ENCODE measurements around the gene GGT7. TPM values are rescaled to one million over a fixed set of nuclear protein-coding genes. Genes with fewer than 3 reads are reported as not detected.
A peak's percentile ranks its signal among the peaks of the same experiment; 100 is the strongest.

The GGT7 gene
- total RNA-seq, 1 donor from 2014 or later = 14.8 TPM

DNA sequence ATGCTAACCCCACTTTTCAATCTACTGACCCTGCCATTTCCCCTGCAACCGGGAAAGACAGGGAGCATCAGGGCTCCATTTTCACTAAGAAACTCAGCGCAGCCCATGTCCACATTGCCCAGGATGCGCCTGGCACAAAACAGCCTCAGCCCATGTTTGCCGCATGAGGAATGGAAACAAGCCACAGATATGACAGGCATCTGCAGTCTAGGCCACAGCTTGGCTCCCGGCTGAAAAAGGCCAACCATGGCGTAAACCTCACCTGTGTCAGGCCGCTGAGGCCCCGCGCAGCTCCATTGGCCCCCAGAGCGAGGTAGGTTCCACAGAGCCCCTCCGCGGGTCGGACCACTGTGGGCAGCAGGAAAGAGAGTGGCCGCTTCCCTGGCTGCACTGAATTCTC, 21.7 kb downstream of the GGT7 start:
- Mint-ChIP-seq H3K27me3 (no peaks in the 10 kb centered on the region), H3K36me3 (ENCODE audit: low read depth) (peaks cover 7% of the 10 kb centered on the region), H3K4me1 (peaks cover 2% of the 10 kb centered on the region), H3K9me3 (no peaks in the 10 kb centered on the region), H3K27ac (no peak overlapping the region), H3K4me3 (no peak overlapping the region)
- no peak for DNase-seq
- intact Hi-C loops (cut with micrococcal nuclease) = no loop called here

DNA sequence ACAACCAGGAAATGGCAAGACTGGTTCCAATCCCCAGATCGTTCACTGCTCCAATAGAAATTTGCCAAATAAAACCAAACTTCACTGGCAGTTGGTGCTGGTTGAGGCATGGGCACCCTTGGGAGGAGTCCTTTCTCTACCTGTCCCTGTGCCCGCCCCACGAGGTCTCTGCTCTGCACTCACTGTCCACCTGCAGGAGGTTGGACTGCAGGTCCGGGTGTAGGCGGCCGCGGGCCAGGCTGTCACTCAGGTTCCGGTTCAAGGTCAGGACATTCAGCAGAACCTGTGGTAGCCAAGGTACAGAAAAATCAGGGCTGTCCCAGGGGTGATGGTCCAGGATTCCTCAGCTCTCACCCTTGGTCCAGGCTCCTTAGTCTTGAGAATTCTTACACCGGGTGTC, 22.9 kb downstream of the GGT7 start:
- H3K4me3 Mint-ChIP-seq = no peak overlapping the region
- H3K36me3 Mint-ChIP-seq (ENCODE audit: low read depth) = peaks cover 7% of the 10 kb centered on the region
- no peaks in the 10 kb centered on the region for H3K4me1 Mint-ChIP-seq
- H3K9me3 Mint-ChIP-seq = no peaks in the 10 kb centered on the region
- DNase-seq = no peak
- no peaks in the 10 kb centered on the region for H3K27me3 Mint-ChIP-seq
- intact Hi-C loops (cut with micrococcal nuclease) = no loop called here
- H3K27ac Mint-ChIP-seq = no peak overlapping the region

GRCh38 chr20:34848597-34848996, 24.1 kb downstream of the GGT7 start:
- intact Hi-C loops (cut with micrococcal nuclease) = no loop called here
- H3K27me3 Mint-ChIP-seq = no peaks in the 10 kb centered on the region
- H3K4me3 Mint-ChIP-seq = no peak overlapping the region
- peaks cover 7% of the 10 kb centered on the region for H3K36me3 Mint-ChIP-seq (ENCODE audit: low read depth)
- no peaks in the 10 kb centered on the region for H3K4me1 Mint-ChIP-seq
- no peak overlapping the region for H3K27ac Mint-ChIP-seq
- DNase-seq = no peak
- no peaks in the 10 kb centered on the region for H3K9me3 Mint-ChIP-seq

DNA sequence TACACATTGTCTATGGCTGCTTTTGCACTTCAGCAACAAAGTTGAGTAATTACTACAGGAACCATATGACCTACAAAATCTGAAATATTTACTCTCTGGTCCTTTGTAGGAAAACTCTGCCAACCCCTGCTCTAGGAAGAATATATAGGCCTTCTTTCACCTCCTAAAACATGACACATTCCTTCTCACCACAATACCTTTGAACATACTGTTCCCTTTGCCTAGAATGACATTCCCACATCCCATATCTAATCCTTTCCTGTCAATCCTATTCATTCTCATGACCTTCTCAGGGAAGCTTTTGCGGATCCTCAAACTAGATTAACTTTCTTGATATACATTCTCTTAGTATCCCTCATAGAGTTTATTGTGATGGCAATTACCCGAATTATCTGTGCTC, 29.2 kb downstream of the GGT7 start:
- H3K27ac Mint-ChIP-seq = no peak overlapping the region
- H3K36me3 Mint-ChIP-seq (ENCODE audit: low read depth) = peaks cover 3% of the 10 kb centered on the region
- H3K9me3 Mint-ChIP-seq = no peaks in the 10 kb centered on the region
- intact Hi-C loops (cut with micrococcal nuclease) = no loop called here
- no peak for DNase-seq
- no peak overlapping the region for H3K4me3 Mint-ChIP-seq
- peaks cover 13% of the 10 kb centered on the region for H3K27me3 Mint-ChIP-seq
- H3K4me1 Mint-ChIP-seq = no peaks in the 10 kb centered on the region

DNA sequence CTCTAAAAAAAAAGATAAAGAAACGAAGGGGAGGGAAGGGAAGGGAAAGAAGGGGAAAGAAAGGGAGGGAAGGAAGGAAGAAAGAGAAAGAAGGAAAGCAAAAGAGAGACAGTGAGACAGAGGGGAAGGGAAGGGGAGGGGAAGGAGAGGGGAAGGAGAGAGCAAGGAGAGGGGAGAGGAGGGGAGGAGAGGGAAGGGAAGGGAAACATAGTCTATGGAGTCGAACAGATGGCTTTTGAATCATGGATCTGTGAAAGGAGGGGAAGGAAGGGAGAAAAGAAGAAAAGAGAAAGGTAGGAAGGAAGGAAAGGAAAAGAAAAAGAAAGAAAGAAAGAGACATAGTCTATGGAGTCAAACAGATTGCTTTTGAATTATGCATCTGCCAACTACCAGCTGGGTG, 30.5 kb downstream of the GGT7 start:
- Mint-ChIP-seq H3K4me3 (no peak overlapping the region), H3K4me1 (no peaks in the 10 kb centered on the region), H3K27me3 (peaks cover 13% of the 10 kb centered on the region), H3K27ac (no peak overlapping the region), H3K9me3 (no peaks in the 10 kb centered on the region), H3K36me3 (ENCODE audit: low read depth) (no peaks in the 10 kb centered on the region)
- intact Hi-C loops (cut with micrococcal nuclease) = no loop called here
- DNase-seq = no peak

GRCh38 chr20:34834459-34834893, 38.2 kb downstream of the GGT7 start:
- no peak overlapping the region for H3K4me3 Mint-ChIP-seq
- no peaks in the 10 kb centered on the region for H3K36me3 Mint-ChIP-seq (ENCODE audit: low read depth)
- H3K9me3 Mint-ChIP-seq = no peaks in the 10 kb centered on the region
- H3K27ac Mint-ChIP-seq = no peak overlapping the region
- DNase-seq = no peak
- H3K27me3 Mint-ChIP-seq = peaks cover 35% of the 10 kb centered on the region
- intact Hi-C loops (cut with micrococcal nuclease) = loop anchor here (1.0 to 2.0 kb wide), 2 partner anchors 120 to 374 kb away; partner anchors contain the start of genes GSS and MYH7B
- H3K4me1 Mint-ChIP-seq = peaks cover 2% of the 10 kb centered on the region

DNA sequence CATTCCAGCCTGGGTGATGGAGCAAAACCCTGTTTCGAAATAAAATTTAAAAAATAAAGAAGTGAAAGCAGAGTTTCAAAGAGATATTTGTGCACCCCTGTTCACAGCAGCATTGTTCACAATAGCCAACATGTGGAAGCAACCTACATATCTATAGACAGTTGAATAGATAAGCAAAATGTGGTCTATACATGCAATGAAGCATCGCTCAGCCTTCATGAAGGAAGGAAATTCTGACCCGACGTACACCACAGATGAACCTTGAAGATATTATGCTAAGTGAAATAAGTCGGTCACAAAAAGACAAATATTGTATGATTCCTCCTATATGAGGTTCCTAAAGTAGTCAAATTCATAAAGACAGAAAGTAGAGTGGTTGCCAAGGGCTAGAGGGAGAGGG, 40.7 kb downstream of the GGT7 start:
- no peaks in the 10 kb centered on the region for H3K9me3 Mint-ChIP-seq
- peaks cover 32% of the 10 kb centered on the region for H3K27me3 Mint-ChIP-seq
- H3K27ac Mint-ChIP-seq = no peak overlapping the region
- H3K36me3 Mint-ChIP-seq (ENCODE audit: low read depth) = no peaks in the 10 kb centered on the region
- no peak for DNase-seq
- intact Hi-C loops (cut with micrococcal nuclease) = no loop called here
- H3K4me3 Mint-ChIP-seq = no peak overlapping the region
- H3K4me1 Mint-ChIP-seq = peaks cover 2% of the 10 kb centered on the region

DNA sequence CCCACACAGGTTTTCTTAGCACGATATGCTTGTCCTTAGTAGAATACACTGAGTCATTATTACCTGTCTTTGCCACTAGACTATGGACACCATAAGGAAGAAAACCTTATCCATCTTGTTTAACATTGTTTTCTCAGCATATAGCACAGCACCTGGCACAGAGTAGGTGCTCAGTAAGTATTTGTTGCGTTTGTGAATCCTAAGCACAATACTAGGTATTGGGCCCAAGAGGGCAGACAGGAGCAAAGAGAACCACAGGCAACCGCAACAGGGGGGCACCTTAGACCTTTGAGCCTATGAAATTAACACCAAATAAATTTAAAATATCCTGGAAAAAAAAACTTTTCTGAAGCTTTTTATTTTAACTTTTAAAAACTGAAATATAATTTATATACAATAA, 43.5 kb downstream of the GGT7 start:
- Mint-ChIP-seq H3K36me3 (ENCODE audit: low read depth) (peaks cover 2% of the 10 kb centered on the region), H3K4me3 (no peak overlapping the region), H3K27ac (no peak overlapping the region), H3K27me3 (peaks cover 28% of the 10 kb centered on the region), H3K4me1 (peaks cover 12% of the 10 kb centered on the region), H3K9me3 (no peaks in the 10 kb centered on the region)
- intact Hi-C loops (cut with micrococcal nuclease) = loop anchor here (10.0 kb wide), 1 partner anchor 446 kb away; the partner anchor contains the start of gene MMP24OS
- no peak for DNase-seq

GRCh38 chr20:34825530-34826362, 46.9 kb downstream of the GGT7 start, which contains the start of gene NCOA6:
Gene NCOA6, minus strand, starts transcription at chr20:34825651. Its CDS starts 43,296 bp downstream, at chr20:34782355.
- Mint-ChIP-seq H3K27me3 (peaks cover 11% of the 10 kb centered on the region), H3K4me3 (peak within 1 kb of the TSS; percentile 95), H3K4me1 (peaks cover 28% of the 10 kb centered on the region), H3K27ac (peak within 1 kb of the TSS; percentile 93), H3K9me3 (no peaks in the 10 kb centered on the region), H3K36me3 (ENCODE audit: low read depth) (peaks cover 5% of the 10 kb centered on the region)
- intact Hi-C loops (cut with micrococcal nuclease) = loop anchor here (1.0 to 10.0 kb wide), 5 partner anchors 47 to 449 kb away; partner anchors contain the start of genes EDEM2, GGT7, GSS and MMP24OS
- peak; percentile 92 for DNase-seq

GRCh38 chr20:34824806-34825529, 47.7 kb downstream of the GGT7 start:
- Mint-ChIP-seq H3K4me1 (peaks cover 28% of the 10 kb centered on the region), H3K9me3 (no peaks in the 10 kb centered on the region)
- intact Hi-C loops (cut with micrococcal nuclease) = loop anchor here (1.0 to 10.0 kb wide), 6 partner anchors 47 to 523 kb away; partner anchors contain the start of genes EDEM2, GGT7, GSS and MMP24OS

GRCh38 chr20:34824452-34824805, 48.2 kb downstream of the GGT7 start:
- Mint-ChIP-seq H3K9me3 (no peaks in the 10 kb centered on the region), H3K27ac (peak overlapping the region; percentile 93), H3K4me3 (peak overlapping the region; percentile 95), H3K27me3 (peaks cover 4% of the 10 kb centered on the region), H3K4me1 (peaks cover 28% of the 10 kb centered on the region), H3K36me3 (ENCODE audit: low read depth) (peaks cover 5% of the 10 kb centered on the region)
- peak; percentile 94 for DNase-seq
- intact Hi-C loops (cut with micrococcal nuclease) = loop anchor here (1.0 to 10.0 kb wide), 3 partner anchors 130 to 522 kb away; partner anchors contain the start of genes GSS, MMP24OS and MYH7B

More at GRCh38 chr20:34824806-34825529, 47.7 kb downstream of the GGT7 start:
- Mint-ChIP-seq H3K27me3 (peaks cover 8% of the 10 kb centered on the region), H3K4me3 (peak overlapping the region; percentile 95), H3K36me3 (ENCODE audit: low read depth) (peaks cover 5% of the 10 kb centered on the region), H3K27ac (peak overlapping the region; percentile 93)
- DNase-seq = peak; percentile 92

DNA sequence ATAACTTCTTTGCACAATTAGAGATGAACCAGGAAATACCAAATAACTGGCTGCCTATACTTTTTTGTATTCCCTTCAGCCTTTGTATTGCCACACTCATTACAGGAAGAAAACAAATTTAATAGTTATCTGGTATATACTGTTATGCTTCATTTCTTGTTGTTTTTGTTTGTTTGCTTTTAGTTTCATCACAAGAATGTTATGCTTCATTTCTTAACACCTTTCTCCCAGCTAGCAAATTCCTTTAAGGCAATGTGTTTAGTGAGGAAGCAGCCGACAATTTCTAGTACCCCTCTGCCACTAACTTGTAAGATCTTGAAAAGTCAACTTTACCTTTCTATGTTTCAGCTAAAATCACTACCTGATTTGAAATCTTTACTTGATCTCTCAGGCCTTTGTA, 48.6 kb downstream of the GGT7 start:
- H3K9me3 Mint-ChIP-seq = no peaks in the 10 kb centered on the region
- no peak for DNase-seq
- H3K36me3 Mint-ChIP-seq (ENCODE audit: low read depth) = peaks cover 5% of the 10 kb centered on the region
- H3K4me3 Mint-ChIP-seq = peak overlapping the region; percentile 95
- intact Hi-C loops (cut with micrococcal nuclease) = loop anchor here (1.0 to 10.0 kb wide), 3 partner anchors 131 to 522 kb away; partner anchors contain the start of genes GSS, MMP24OS and MYH7B
- peaks cover 28% of the 10 kb centered on the region for H3K4me1 Mint-ChIP-seq
- peaks cover 4% of the 10 kb centered on the region for H3K27me3 Mint-ChIP-seq
- peak overlapping the region; percentile 93 for H3K27ac Mint-ChIP-seq

GRCh38 chr20:34820805-34821578, 51.7 kb downstream of the GGT7 start:
- peaks cover 29% of the 10 kb centered on the region for H3K4me1 Mint-ChIP-seq
- intact Hi-C loops (cut with micrococcal nuclease) = loop anchor here (10.0 kb wide), 1 partner anchor 454 kb away; the partner anchor contains the start of gene MMP24OS
- no peak overlapping the region for H3K27ac Mint-ChIP-seq

More at GRCh38 chr20:34820805-34821578, 51.7 kb downstream of the GGT7 start:
- Mint-ChIP-seq H3K27me3 (no peaks in the 10 kb centered on the region), H3K9me3 (no peaks in the 10 kb centered on the region), H3K36me3 (ENCODE audit: low read depth) (peaks cover 5% of the 10 kb centered on the region), H3K4me3 (no peak overlapping the region)
- DNase-seq = no peak

Data from activated CD4-positive, alpha-beta T cell treated with anti-CD3 and anti-CD28 coated beads, Interleukin-2, amount 10 ng/mL, durations not matched to agents 24 days and 14 days (primary cell).